ENCODE measurements around the gene KLF13. TPM values are rescaled to one million over a fixed set of nuclear protein-coding genes. Genes with fewer than 3 reads are reported as not detected.

The KLF13 gene
- total and polyA plus RNA-seq, 11 donors = 22.4 to 74.0 (median 56.4) TPM

- intact Hi-C loops (cut with DNase I) = loop anchor here in 7 of 10 donors (2.0 to 10.0 kb wide), 11 partner anchors 32 to 405 kb away; partner anchors contain the start of genes KLF13 (in 2 of the 7) and MTMR10 (in 1 of the 7)
- ATAC-seq (no peak), DNase-seq (peak in 1 of 5 donors; percentile 20)
- H3K36me3 ChIP-seq = no peaks in the 10 kb centered on the region
- peaks cover 0 to 44% (median 28%) of the 10 kb centered on the region in 12 donors for H3K4me1 ChIP-seq
- WGBS, 4 donors = 89 to 95% (median 90%) methylated on average over 6 to 8 of the region's 8 CpGs
- TF ChIP-seq CTCF (IDR thresholded peaks at IDR 0.05) (no peak), POLR2A (IDR thresholded peaks at IDR 0.05) (no peak)
- no peak overlapping the region for H3K4me3 ChIP-seq
- H3K27me3 ChIP-seq = no peaks in the 10 kb centered on the region
- H3K27ac ChIP-seq = no peak overlapping the region
- peaks cover 0 to 3% (median 0%) of the 10 kb centered on the region in 12 donors for H3K9me3 ChIP-seq
Observed at GRCh38 chr15:31399544-31400171, 73.0 kb downstream of the KLF13 start.

- no peaks in the 10 kb centered on the region for H3K27me3 ChIP-seq
- no peak overlapping the region for H3K27ac ChIP-seq
- H3K4me1 ChIP-seq = peaks cover 0 to 44% (median 28%) of the 10 kb centered on the region in 12 donors
- H3K9me3 ChIP-seq = peaks cover 0 to 3% (median 0%) of the 10 kb centered on the region in 12 donors
- no peaks in the 10 kb centered on the region for H3K36me3 ChIP-seq
- ATAC-seq = no peak
- no peak for TF ChIP-seq CTCF (IDR thresholded peaks at IDR 0.05)
- no peak for TF ChIP-seq POLR2A (IDR thresholded peaks at IDR 0.05)
- no peak overlapping the region for H3K4me3 ChIP-seq
- intact Hi-C loops (cut with DNase I) = loop anchor here in 4 of 10 donors (5.0 to 10.0 kb wide), 4 partner anchors 33 to 87 kb away; no protein-coding TSS in a partner anchor
- DNase-seq = no peak
- 96 to 97% (median 97%) methylated on average over 13 of the region's 13 CpGs for WGBS, 4 donors
Observed at GRCh38 chr15:31400222-31400927, 73.7 kb downstream of the KLF13 start.

GRCh38 chr15:31401282-31401681 is 74.6 kb downstream of the KLF13 start:
- no peak overlapping the region for H3K4me3 ChIP-seq
- H3K27me3 ChIP-seq = no peaks in the 10 kb centered on the region
- peaks cover 0 to 44% (median 28%) of the 10 kb centered on the region in 12 donors for H3K4me1 ChIP-seq
- peak overlapping the region in 1 of 12 donors; percentile 75 for H3K27ac ChIP-seq
- 81 to 86% (median 83%) methylated on average over 7 to 8 of the region's 8 CpGs for WGBS, 4 donors
- TF ChIP-seq POLR2A (IDR thresholded peaks at IDR 0.05) (no peak), CTCF (IDR thresholded peaks at IDR 0.05) (no peak)
- ATAC-seq (no peak), DNase-seq (no peak)
- peaks cover 0 to 3% (median 0%) of the 10 kb centered on the region in 12 donors for H3K9me3 ChIP-seq
- H3K36me3 ChIP-seq = no peaks in the 10 kb centered on the region
- intact Hi-C loops (cut with DNase I) = loop anchor here in 4 of 10 donors (5.0 to 10.0 kb wide), 4 partner anchors 34 to 86 kb away; no protein-coding TSS in a partner anchor

GRCh38 chr15:31402003-31402402 is 75.4 kb downstream of the KLF13 start:
- H3K4me1 ChIP-seq = peaks cover 0 to 38% (median 23%) of the 10 kb centered on the region in 12 donors
- TF ChIP-seq POLR2A (IDR thresholded peaks at IDR 0.05) = no peak
- TF ChIP-seq CTCF (IDR thresholded peaks at IDR 0.05) = no peak
- no peaks in the 10 kb centered on the region for H3K36me3 ChIP-seq
- no peaks in the 10 kb centered on the region for H3K27me3 ChIP-seq
- no peak overlapping the region for H3K4me3 ChIP-seq
- H3K27ac ChIP-seq = peak overlapping the region in 11 of 12 donors; percentile 36 to 78 (median 55)
- peaks cover 0 to 3% (median 0%) of the 10 kb centered on the region in 12 donors for H3K9me3 ChIP-seq
- intact Hi-C loops (cut with DNase I) = loop anchor here in 4 of 10 donors (5.0 to 10.0 kb wide), 4 partner anchors 35 to 85 kb away; no protein-coding TSS in a partner anchor
- 94 to 96% (median 95%) methylated on average over 8 of the region's 8 CpGs for WGBS, 4 donors
- DNase-seq = no peak
- ATAC-seq = no peak
